PC-3 (cell line): ENCODE data around the gene HLA-DMB. TPM values are rescaled to one million over a fixed set of nuclear protein-coding genes. Genes with fewer than 3 reads are reported as not detected.

ENCODE experiments used
- ATAC-seq: fragments of 200-7000 bp; cut with Tn5 transposase; 2 replicates; pipeline ENCODE4 v1.9.1; 2020; ENCODE audit warnings: mild to moderate bottlenecking, moderate library complexity
- Bru-seq: library from RNA; stranded (reverse); fragments of 400-500 nt; gene quantifications from one replicate; lab custom pipeline; 2021; lab: Mats Ljungman, UMichigan
- BruChase-seq, 2 experiments: library from RNA; stranded (reverse); fragments of 400-500 nt; gene quantifications; one replicate each; lab custom pipeline; 2021; lab: Mats Ljungman, UMichigan
- BruUV-seq: library from RNA; stranded (reverse); fragments of 400-500 nt; replicated peaks from 2 replicates; lab custom pipeline; 2021; lab: Mats Ljungman, UMichigan
- CTCF ChIA-PET: fragments of 300-600 bp; sonication (Branson Sonifier 250); formaldehyde crosslinking; loops from one replicate; lab custom pipeline; 2022; ENCODE audit warnings: antibody characterized with exemption; lab: Charles Lee
- POLR2A ChIA-PET: fragments of 300-600 bp; sonication (Branson Sonifier 250); formaldehyde crosslinking; loops from one replicate; lab custom pipeline; 2022; ENCODE audit warnings: antibody characterized with exemption; ENCODE audit not compliant: unreplicated experiment; lab: Charles Lee
- DNase-seq: peaks from one replicate; pipeline ENCODE4 v3.0.0-alpha.2; 2015
- H2AFZ ChIP-seq: fragments of 300-600 bp; sonication (generic); 2 replicates; pipeline ENCODE4 v1.6.0; 2016; ENCODE audit warnings: antibody characterized with exemption, low read length
- H3F3A ChIP-seq: fragments of 300-600 bp; sonication (generic); one replicate; pipeline ENCODE4 v1.6.0; 2017; ENCODE audit warnings: antibody characterized with exemption, low read length, control low read depth, mild to moderate bottlenecking; ENCODE audit not compliant: unreplicated experiment
- H3K27ac ChIP-seq: fragments of 300-600 bp; sonication (generic); 2 replicates; pipeline ENCODE4 v1.5.1; 2016; ENCODE audit warnings: mild to moderate bottlenecking, low read length
- H3K27me3 ChIP-seq: fragments of 300-600 bp; sonication (generic); 2 replicates; pipeline ENCODE4 v1.6.1; 2016; ENCODE audit warnings: low read length, mixed read lengths
- H3K36me3 ChIP-seq: fragments of 300-600 bp; sonication (generic); 2 replicates; pipeline ENCODE4 v1.6.1; 2016; ENCODE audit warnings: low read depth, mixed run types, low read length, mixed read lengths
- H3K4me1 ChIP-seq: fragments of 300-600 bp; sonication (generic); 2 replicates; pipeline ENCODE4 v1.5.1; 2016; ENCODE audit warnings: low read length; ENCODE audit not compliant: insufficient read depth
- H3K4me2 ChIP-seq: fragments of 300-600 bp; sonication (generic); 2 replicates; pipeline ENCODE4 v1.6.0; 2016; ENCODE audit warnings: low read length
- H3K4me3 ChIP-seq: fragments of 300-600 bp; sonication (generic); 2 replicates; pipeline ENCODE4 v1.5.1; 2016; ENCODE audit warnings: mild to moderate bottlenecking, low read length, mixed read lengths
- H3K79me2 ChIP-seq: fragments of 300-600 bp; sonication (generic); 2 replicates; pipeline ENCODE4 v1.6.1; 2017; ENCODE audit warnings: low read length, mixed read lengths
- H3K9ac ChIP-seq: fragments of 300-600 bp; sonication (generic); 2 replicates; pipeline ENCODE4 v1.6.0; 2016; ENCODE audit warnings: mild to moderate bottlenecking, low read length
- H3K9me2 ChIP-seq: fragments of 300-600 bp; sonication (generic); replicated peaks from 2 replicates; pipeline ENCODE4 v1.6.1; 2016; ENCODE audit warnings: mixed run types, low read length, mixed read lengths
- H3K9me3 ChIP-seq: fragments of 300-600 bp; sonication (generic); 2 replicates; pipeline ENCODE4 v1.6.1; 2016; ENCODE audit warnings: low read length, mixed read lengths
- H4K20me1 ChIP-seq: fragments of 300-600 bp; sonication (generic); 2 replicates; pipeline ENCODE4 v1.6.1; 2016; ENCODE audit warnings: low read length, mixed read lengths
- EZH2 ChIP-seq: fragments of 300-600 bp; sonication (generic); IDR thresholded peaks from one replicate; pipeline ENCODE4 v1.6.1; 2017; ENCODE audit warnings: antibody characterized with exemption, mild to moderate bottlenecking, low read length; ENCODE audit not compliant: unreplicated experiment
- EZH2phosphoT487 ChIP-seq: fragments of 300-600 bp; sonication (generic); IDR thresholded peaks from 2 replicates; pipeline ENCODE4 v1.6.1; 2018; ENCODE audit warnings: mild to moderate bottlenecking, antibody characterized with exemption, low read length, borderline replicate concordance
- intact Hi-C: fragments of 100-400 bp; cut with micrococcal nuclease; formaldehyde crosslinking; loops from 2 replicates; pipeline ENCODE4 v1.9.0; 2023
- long read RNA-seq: library from polyadenylated mRNA; unstranded; transcript quantifications from one replicate; pipeline ENCODE4 v2.0.0, GENCODE V29; 2021; ENCODE audit not compliant: unreplicated experiment
- total RNA-seq: library from RNA; depleted of rRNA; stranded (reverse); fragments of >200 nt; gene quantifications from 2 replicates; pipeline ENCODE4 v1.2.3, GENCODE V29; 2014; rRNA removed
- TF ChIP-seq, protein P1 (sequence below): fragments of 300-600 bp; sonication (generic); conservative IDR thresholded peaks from 2 replicates; pipeline ENCODE4 v1.5.1; 2017; ENCODE audit warnings: antibody characterized with exemption, low read depth, mild to moderate bottlenecking, low read length

HLA-DMB gene
- not detected in 2 replicates for total RNA-seq
- Bru-seq, nascent RNA: percentile 19 among the genes with signal in this experiment
- percentile 14 among the genes with signal in this experiment for BruChase-seq, experiment 1, labeled RNA remaining after a 6-hour chase
- percentile 24 among the genes with signal in this experiment for BruChase-seq, experiment 2, labeled RNA remaining after a 2-hour chase
- long read RNA-seq: 0 reads

DNA sequence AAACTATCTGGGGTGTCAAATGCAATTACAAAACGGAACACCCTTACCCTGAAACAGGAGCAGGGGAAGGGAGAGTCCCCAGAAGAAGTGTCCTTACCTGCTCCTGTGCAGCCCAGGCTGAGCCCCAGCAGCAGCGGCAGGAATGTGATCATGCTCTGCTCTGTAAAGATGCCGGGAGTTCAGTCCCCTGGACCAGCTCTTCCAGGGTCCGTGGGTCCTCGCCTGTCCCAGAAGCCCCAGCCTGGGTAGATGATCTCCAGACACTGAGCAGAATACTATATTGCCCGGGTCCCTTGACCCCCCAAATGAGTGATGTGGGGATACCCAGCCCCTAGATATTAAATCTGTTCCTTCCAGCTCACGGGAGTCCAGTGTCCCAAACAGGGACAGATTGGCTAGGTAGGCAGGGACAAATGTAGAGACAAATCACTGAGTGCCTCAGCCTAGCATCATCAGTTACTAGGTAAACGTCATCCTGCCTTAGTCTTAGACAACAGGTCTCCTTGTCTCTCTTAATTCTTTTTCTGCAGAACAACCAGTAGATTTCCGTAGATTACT, at the start of gene HLA-DMB:
Gene HLA-DMB (minus strand): TSS at position 373 of the 558 bp plus-strand sequence. CDS start 221 bp downstream, at position 152.
- peak within 1 kb of the TSS; percentile 83 for H2AFZ ChIP-seq
- DNase-seq: peak; percentile 82

GRCh38 chr6:32989368-32989767, 48.5 kb upstream of the HLA-DMB start:
- Histone ChIP-seq H3K4me3 (no peak overlapping the region), H3K27me3 (peaks cover 17% of the 10 kb centered on the region), H3K9me3 (no peaks in the 10 kb centered on the region), H3K4me1 (peaks cover 3% of the 10 kb centered on the region; the same call in 1 of the 2 replicates), H3K27ac (no peak overlapping the region), H4K20me1 (peaks cover 2% of the 10 kb centered on the region), H3F3A (peaks cover 3% of the 10 kb centered on the region), H3K36me3 (no peaks in the 10 kb centered on the region), H3K9me2 (no peaks in the 10 kb centered on the region), H2AFZ (no peak overlapping the region), H3K4me2 (no peak overlapping the region), H3K79me2 (no peaks in the 10 kb centered on the region), H3K9ac (no peak overlapping the region)
- POLR2A ChIA-PET: interaction anchor here (1.3 kb wide), 1 partner anchor 18 kb away, joined by 11 read pairs; no protein-coding TSS in a partner anchor
- intact Hi-C loops: no loop called here
- TF ChIP-seq, protein P1, sequence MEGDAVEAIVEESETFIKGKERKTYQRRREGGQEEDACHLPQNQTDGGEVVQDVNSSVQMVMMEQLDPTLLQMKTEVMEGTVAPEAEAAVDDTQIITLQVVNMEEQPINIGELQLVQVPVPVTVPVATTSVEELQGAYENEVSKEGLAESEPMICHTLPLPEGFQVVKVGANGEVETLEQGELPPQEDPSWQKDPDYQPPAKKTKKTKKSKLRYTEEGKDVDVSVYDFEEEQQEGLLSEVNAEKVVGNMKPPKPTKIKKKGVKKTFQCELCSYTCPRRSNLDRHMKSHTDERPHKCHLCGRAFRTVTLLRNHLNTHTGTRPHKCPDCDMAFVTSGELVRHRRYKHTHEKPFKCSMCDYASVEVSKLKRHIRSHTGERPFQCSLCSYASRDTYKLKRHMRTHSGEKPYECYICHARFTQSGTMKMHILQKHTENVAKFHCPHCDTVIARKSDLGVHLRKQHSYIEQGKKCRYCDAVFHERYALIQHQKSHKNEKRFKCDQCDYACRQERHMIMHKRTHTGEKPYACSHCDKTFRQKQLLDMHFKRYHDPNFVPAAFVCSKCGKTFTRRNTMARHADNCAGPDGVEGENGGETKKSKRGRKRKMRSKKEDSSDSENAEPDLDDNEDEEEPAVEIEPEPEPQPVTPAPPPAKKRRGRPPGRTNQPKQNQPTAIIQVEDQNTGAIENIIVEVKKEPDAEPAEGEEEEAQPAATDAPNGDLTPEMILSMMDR: no peak
- no peak for TF ChIP-seq EZH2phosphoT487
- TF ChIP-seq EZH2: no peak
- no TSS peak for BruUV-seq
- peak; percentile 32 for DNase-seq
- ATAC-seq: no peak
- CTCF ChIA-PET: interaction anchor here (0.6 kb wide), 1 partner anchor 34 kb away, joined by 4 read pairs; no protein-coding TSS in a partner anchor

More for the DNA sequence above, at the start of gene HLA-DMB:
- intact Hi-C loops: no loop called here
- H3K9me3 ChIP-seq: 0 out of 2 replicates have a peak, but pooled peaks cover 4% of the 10 kb centered on the region
- peak; percentile 100 for ATAC-seq
- peaks cover 30% of the 10 kb centered on the region for H3K27me3 ChIP-seq
- ChIA-PET CTCF (interaction anchor here (1.2 kb wide), 1 partner anchor 44 kb away, joined by 6 read pairs; no protein-coding TSS in a partner anchor), POLR2A (no interaction called here)
- BruUV-seq: no TSS peak
- H3K27ac ChIP-seq: no peak within 1 kb of the TSS
- peak within 1 kb of the TSS; percentile 81 for H3K4me2 ChIP-seq
- no peaks in the 10 kb centered on the region for H3F3A ChIP-seq
- H3K4me1 ChIP-seq: peaks cover 3% of the 10 kb centered on the region; the same call in 1 of the 2 replicates
- no peak within 1 kb of the TSS for H3K9ac ChIP-seq
- no peaks in the 10 kb centered on the region for H4K20me1 ChIP-seq
- peak within 1 kb of the TSS; percentile 57; the same call in 1 of the 2 replicates for H3K4me3 ChIP-seq
- no peak for TF ChIP-seq EZH2
- TF ChIP-seq, protein P1: no peak
- no peak for TF ChIP-seq EZH2phosphoT487
- H3K79me2 ChIP-seq: no peaks in the 10 kb centered on the region
- H3K36me3 ChIP-seq: no peaks in the 10 kb centered on the region
- no peaks in the 10 kb centered on the region for H3K9me2 ChIP-seq
